Measurements from ENCODE around the gene MAP3K21. TPM values are rescaled to one million over a fixed set of nuclear protein-coding genes. Genes with fewer than 3 reads are reported as not detected.

MAP3K21 gene
- total RNA-seq, 1 donor from 2014 or later = 0.11 TPM

DNA sequence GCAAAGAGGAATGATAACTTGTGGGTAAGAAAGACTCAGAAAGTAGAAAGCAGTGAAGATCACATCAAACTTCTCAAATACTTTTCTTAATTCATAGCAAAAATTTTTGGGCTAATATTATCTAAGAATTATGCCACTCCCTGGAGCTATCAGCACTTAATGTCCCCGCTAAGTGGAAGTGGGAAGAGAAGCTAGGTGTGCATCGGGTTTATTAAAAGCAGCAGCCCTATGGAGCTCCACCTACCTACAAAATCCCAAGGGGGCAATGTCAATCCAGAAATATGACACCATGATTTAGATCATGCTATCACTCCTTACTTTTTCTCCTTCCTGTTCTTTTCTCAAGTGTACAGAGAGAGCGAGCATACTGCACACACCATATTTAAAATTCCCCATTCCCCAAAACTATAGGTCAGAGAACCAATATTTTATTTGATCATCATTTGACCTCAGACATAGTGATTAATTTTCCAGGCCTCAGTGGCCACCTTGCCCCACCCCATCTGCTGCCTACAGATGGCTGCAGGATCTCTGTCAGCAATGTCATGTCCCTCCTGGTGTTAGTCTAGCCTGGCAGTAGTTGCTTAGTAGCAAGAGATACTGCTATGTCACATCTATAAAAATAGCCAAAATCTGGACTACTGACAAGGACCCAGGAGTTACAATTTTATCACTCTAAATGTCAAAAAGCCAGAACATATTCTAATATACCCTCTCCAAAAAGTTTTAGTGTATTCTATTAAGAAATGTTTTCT lies 66.6 kb downstream of the MAP3K21 start:
- TF ChIP-seq, protein P1, sequence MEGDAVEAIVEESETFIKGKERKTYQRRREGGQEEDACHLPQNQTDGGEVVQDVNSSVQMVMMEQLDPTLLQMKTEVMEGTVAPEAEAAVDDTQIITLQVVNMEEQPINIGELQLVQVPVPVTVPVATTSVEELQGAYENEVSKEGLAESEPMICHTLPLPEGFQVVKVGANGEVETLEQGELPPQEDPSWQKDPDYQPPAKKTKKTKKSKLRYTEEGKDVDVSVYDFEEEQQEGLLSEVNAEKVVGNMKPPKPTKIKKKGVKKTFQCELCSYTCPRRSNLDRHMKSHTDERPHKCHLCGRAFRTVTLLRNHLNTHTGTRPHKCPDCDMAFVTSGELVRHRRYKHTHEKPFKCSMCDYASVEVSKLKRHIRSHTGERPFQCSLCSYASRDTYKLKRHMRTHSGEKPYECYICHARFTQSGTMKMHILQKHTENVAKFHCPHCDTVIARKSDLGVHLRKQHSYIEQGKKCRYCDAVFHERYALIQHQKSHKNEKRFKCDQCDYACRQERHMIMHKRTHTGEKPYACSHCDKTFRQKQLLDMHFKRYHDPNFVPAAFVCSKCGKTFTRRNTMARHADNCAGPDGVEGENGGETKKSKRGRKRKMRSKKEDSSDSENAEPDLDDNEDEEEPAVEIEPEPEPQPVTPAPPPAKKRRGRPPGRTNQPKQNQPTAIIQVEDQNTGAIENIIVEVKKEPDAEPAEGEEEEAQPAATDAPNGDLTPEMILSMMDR (IDR thresholded peaks at IDR 0.05) = no peak
- H3K27me3 Mint-ChIP-seq (ENCODE audit: unreplicated experiment) = peaks cover 23% of the 10 kb centered on the region
- DNase-seq (ENCODE audit: extremely low spot score, unreplicated experiment) = no peak
- H3K9me3 Mint-ChIP-seq (ENCODE audit: unreplicated experiment) = no peaks in the 10 kb centered on the region
- H3K4me1 Mint-ChIP-seq (ENCODE audit: unreplicated experiment) = no peaks in the 10 kb centered on the region
- H3K36me3 Mint-ChIP-seq (ENCODE audit: unreplicated experiment) = no peaks in the 10 kb centered on the region
- no peak overlapping the region for H3K4me3 Mint-ChIP-seq (ENCODE audit: unreplicated experiment)
- no peak overlapping the region for H3K27ac Mint-ChIP-seq (ENCODE audit: unreplicated experiment)

DNA sequence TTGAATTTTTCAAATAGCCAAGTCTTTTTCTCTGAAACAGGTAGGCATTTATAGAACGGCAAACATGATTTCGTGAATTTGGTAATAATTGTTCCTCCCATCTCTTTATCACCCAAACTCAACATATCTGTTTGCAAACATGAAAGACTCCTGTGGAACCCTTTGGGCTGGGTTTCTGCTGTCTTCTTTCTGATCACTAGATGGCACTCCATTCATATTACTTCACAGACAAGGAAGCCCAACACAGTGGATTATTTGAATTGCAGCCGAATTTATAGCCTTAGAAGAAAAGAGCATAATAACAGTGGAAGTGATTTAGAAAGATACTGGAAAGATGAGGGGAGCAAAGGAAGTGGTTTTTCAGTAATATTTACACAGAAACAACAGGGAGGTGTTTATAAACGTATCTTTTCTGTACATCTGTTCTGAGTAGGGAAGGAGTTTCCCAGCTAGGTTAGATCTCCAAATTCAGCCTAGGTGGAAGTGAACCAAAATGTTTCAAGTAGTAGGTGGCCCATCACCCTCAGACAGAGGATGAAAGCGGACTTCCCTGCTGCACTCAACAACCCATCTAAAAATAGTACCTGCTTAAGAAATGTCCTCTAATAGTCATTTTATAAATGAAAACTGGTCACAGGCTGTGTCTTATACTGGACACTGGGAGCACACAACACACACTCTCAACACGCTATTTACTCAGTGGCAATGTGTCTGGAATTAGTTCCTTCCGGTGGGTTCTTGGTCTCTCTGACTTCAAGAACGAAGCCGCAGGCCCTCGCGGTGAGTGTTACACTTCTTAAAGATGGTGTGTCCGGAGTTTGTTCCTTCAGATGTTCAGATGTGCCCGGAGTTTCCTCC lies 67.6 kb downstream of the MAP3K21 start:
- H3K36me3 Mint-ChIP-seq (ENCODE audit: unreplicated experiment) = no peaks in the 10 kb centered on the region
- no peak overlapping the region for H3K4me3 Mint-ChIP-seq (ENCODE audit: unreplicated experiment)
- H3K27me3 Mint-ChIP-seq (ENCODE audit: unreplicated experiment) = peaks cover 22% of the 10 kb centered on the region
- no peaks in the 10 kb centered on the region for H3K4me1 Mint-ChIP-seq (ENCODE audit: unreplicated experiment)
- DNase-seq (ENCODE audit: extremely low spot score, unreplicated experiment) = no peak
- H3K9me3 Mint-ChIP-seq (ENCODE audit: unreplicated experiment) = no peaks in the 10 kb centered on the region
- TF ChIP-seq, protein P1 (IDR thresholded peaks at IDR 0.05) = peak; percentile 79
- H3K27ac Mint-ChIP-seq (ENCODE audit: unreplicated experiment) = no peak overlapping the region

DNA sequence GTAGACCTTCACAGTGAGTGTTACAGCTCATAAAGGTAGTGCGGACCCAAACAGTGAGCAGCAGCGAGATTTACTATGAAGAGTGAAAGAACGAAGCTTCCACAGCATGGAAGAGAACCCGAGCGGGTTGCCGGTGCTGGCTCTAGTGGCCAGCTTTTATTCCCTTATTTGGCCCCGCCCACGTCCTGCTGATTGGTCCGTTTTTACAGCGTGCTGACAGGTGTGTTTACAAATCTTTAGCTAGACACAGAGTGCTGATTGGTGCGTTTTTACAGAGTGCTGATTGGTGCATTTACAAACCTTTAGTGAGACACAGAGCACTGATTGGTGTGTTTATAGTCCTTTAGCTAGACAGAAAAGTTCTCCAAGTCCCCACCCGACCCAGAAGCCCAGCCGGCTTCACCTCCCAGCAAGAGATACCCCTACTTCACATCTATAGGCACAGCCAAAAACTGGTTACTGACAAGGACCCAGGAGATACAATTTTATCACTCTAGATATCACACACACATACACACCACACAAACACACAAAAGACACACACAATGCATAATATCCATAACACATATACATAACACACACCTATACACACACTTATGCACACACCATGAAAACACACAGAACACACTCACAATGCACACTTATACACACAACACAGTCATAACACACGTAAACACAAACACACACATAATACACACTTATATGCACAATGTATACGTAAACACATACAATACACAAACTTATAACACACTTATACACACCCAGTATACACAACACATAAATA lies 68.5 kb downstream of the MAP3K21 start:
- Mint-ChIP-seq H3K27me3 (ENCODE audit: unreplicated experiment) (peaks cover 19% of the 10 kb centered on the region), H3K4me1 (ENCODE audit: unreplicated experiment) (no peaks in the 10 kb centered on the region), H3K27ac (ENCODE audit: unreplicated experiment) (no peak overlapping the region), H3K9me3 (ENCODE audit: unreplicated experiment) (no peaks in the 10 kb centered on the region), H3K4me3 (ENCODE audit: unreplicated experiment) (no peak overlapping the region), H3K36me3 (ENCODE audit: unreplicated experiment) (no peaks in the 10 kb centered on the region)
- DNase-seq (ENCODE audit: extremely low spot score, unreplicated experiment) = no peak
- TF ChIP-seq, protein P1 (IDR thresholded peaks at IDR 0.05) = no peak

DNA sequence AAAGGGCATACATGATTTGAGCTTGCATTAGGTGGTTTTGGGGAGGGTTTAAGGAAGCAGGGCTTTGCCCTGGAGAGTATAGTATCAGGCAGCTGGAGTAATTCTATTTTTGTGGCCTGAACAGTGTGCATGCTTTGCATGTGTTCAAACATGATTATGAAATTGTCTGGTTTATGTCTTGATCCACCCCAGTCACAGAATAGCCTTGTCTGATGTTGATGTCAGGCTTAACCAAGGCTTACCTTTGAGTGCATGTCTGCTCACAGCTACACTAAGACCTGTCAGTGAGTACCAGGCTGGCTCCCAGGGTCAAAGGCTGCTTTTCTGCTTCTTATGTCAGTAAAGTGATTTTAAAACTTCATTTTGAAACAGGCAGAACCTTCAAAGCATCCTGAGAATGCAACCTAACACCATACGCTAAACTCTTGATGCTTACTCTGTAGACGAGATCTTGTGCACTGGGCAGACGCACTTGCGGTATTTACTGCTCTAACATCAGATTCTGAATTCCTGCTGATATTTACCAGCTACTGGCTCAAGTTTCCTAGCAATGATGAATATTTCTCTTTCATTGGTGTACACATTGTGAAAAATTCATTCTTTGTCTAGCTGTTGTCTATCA lies 78.9 kb downstream of the MAP3K21 start:
- Mint-ChIP-seq H3K4me3 (ENCODE audit: unreplicated experiment) (no peak overlapping the region), H3K27ac (ENCODE audit: unreplicated experiment) (no peak overlapping the region), H3K9me3 (ENCODE audit: unreplicated experiment) (peaks cover 5% of the 10 kb centered on the region), H3K27me3 (ENCODE audit: unreplicated experiment) (peaks cover 6% of the 10 kb centered on the region), H3K4me1 (ENCODE audit: unreplicated experiment) (no peaks in the 10 kb centered on the region), H3K36me3 (ENCODE audit: unreplicated experiment) (no peaks in the 10 kb centered on the region)
- TF ChIP-seq, protein P1 (IDR thresholded peaks at IDR 0.05) = no peak
- DNase-seq (ENCODE audit: extremely low spot score, unreplicated experiment) = no peak
